DOHH2 (cell line): ENCODE measurements around the gene FANCC.

Experiments
- H3F3A ChIP-seq: fragments of 200-600 bp; sonication (generic), shearing (Covaris generic); 2 replicates; pipeline ENCODE4 v1.6.0; 2016; ENCODE audit warnings: antibody characterized with exemption, mild to moderate bottlenecking; ENCODE audit not compliant: control insufficient read depth, insufficient read depth
- H3K27ac ChIP-seq: fragments of 200-600 bp; sonication (generic); 2 replicates; pipeline ENCODE4 v1.5.1; 2014; ENCODE audit warnings: low read depth, mild to moderate bottlenecking, low read length, moderate library complexity
- H3K27me3 ChIP-seq: fragments of 200-600 bp; sonication (generic); 2 replicates; pipeline ENCODE4 v1.6.1; 2014; ENCODE audit warnings: mild to moderate bottlenecking, low read length, mixed read lengths; ENCODE audit not compliant: control insufficient read depth
- H3K36me3 ChIP-seq: fragments of 200-600 bp; sonication (generic); 2 replicates; pipeline ENCODE4 v1.6.1; 2014; ENCODE audit warnings: mild to moderate bottlenecking, low read length, moderate library complexity, mixed read lengths; ENCODE audit not compliant: control insufficient read depth
- H3K4me1 ChIP-seq: fragments of 200-600 bp; sonication (generic); 2 replicates; pipeline ENCODE4 v1.6.1; 2014; ENCODE audit warnings: mild to moderate bottlenecking, low read length, mixed read lengths; ENCODE audit not compliant: control insufficient read depth
- H3K4me2 ChIP-seq: fragments of 200-600 bp; sonication (generic); 2 replicates; pipeline ENCODE4 v1.6.0; 2014; ENCODE audit warnings: mild to moderate bottlenecking, low read length, moderate library complexity
- H3K4me3 ChIP-seq: fragments of 200-600 bp; sonication (generic); 2 replicates; pipeline ENCODE4 v1.5.1; 2014; ENCODE audit warnings: mild to moderate bottlenecking, low read length, mixed read lengths
- H3K79me2 ChIP-seq: fragments of 200-600 bp; sonication (generic); 2 replicates; pipeline ENCODE4 v1.6.1; 2014; ENCODE audit warnings: mild to moderate bottlenecking, low read length, mixed read lengths; ENCODE audit not compliant: control insufficient read depth
- H3K9me2 ChIP-seq: fragments of 200-600 bp; sonication (generic); replicated peaks from 2 replicates; pipeline ENCODE4 v1.6.1; 2014; ENCODE audit warnings: mild to moderate bottlenecking, low read length, mixed read lengths; ENCODE audit not compliant: control insufficient read depth
- H3K9me3 ChIP-seq: fragments of 200-600 bp; sonication (generic); 2 replicates; pipeline ENCODE4 v1.6.1; 2014; ENCODE audit warnings: antibody characterized with exemption, low read length, mixed read lengths; ENCODE audit not compliant: control insufficient read depth, insufficient read depth
- H4K20me1 ChIP-seq: fragments of 200-600 bp; sonication (generic); 2 replicates; pipeline ENCODE4 v1.6.0; 2014; ENCODE audit warnings: low read depth, mild to moderate bottlenecking, antibody characterized with exemption, low read length, moderate library complexity; ENCODE audit not compliant: control insufficient read depth, insufficient read depth
- CTCF ChIP-seq: fragments of 200-600 bp; sonication (generic); IDR thresholded peaks from one replicate; pipeline ENCODE4 v1.5.1; 2014; ENCODE audit warnings: antibody characterized with exemption, mild to moderate bottlenecking, low read depth, low read length; ENCODE audit not compliant: poor library complexity, severe bottlenecking
- EZH2phosphoT487 ChIP-seq: fragments of 200-600 bp; sonication (generic); IDR thresholded peaks from 2 replicates; pipeline ENCODE4 v1.6.1; 2017; ENCODE audit warnings: borderline replicate concordance, mild to moderate bottlenecking, antibody characterized with exemption, low read length, moderate library complexity, mixed read lengths

The FANCC gene

DNA sequence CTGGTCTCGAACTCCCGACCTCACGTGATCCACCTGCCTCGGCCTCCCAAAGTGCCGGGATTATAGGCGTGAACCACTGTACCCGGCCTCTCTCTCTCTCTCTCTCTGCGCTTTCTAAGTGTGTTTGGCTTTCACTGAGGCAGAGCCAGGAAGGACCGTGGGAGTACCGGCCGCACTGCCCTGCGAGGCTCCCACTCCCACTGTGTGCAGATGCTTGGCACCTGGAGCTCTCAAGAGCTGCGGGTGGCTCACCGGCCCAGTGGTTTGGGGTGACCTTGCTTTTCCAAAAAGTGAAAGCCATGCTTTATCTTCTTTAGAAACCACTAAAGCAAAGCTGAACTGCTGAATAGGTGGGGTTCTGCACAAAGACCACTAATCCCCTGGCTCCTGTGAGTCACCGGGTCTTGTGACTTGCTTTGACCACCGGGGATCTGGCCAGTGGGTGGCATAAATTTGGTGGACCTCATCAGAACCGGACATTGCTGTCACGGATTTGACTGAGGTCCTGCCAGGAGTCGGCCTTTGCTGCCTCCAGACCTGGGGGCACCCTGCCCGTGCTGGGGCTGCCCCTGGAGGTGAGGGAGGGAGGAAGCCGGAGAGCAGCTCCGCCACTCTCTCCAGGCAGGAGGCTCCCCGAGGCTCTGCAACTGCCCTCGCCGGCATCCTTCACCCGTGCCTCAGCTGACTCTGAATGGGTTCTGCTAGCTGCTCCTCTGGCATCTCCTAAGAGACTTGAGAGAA is 228.9 kb downstream of the FANCC start:
- no peak overlapping the region for H3K4me3 ChIP-seq
- no peaks in the 10 kb centered on the region for H3K36me3 ChIP-seq
- H3K27ac ChIP-seq, result no peak overlapping the region
- H3K9me3 ChIP-seq, result no peaks in the 10 kb centered on the region
- H3K27me3 ChIP-seq, result no peaks in the 10 kb centered on the region
- no peaks in the 10 kb centered on the region for H3F3A ChIP-seq
- no peaks in the 10 kb centered on the region for H3K4me1 ChIP-seq
- no peaks in the 10 kb centered on the region for H3K9me2 ChIP-seq
- TF ChIP-seq EZH2phosphoT487 (no peak), CTCF (no peak)
- no peaks in the 10 kb centered on the region for H4K20me1 ChIP-seq
- no peaks in the 10 kb centered on the region for H3K79me2 ChIP-seq
- H3K4me2 ChIP-seq, result no peak overlapping the region

DNA sequence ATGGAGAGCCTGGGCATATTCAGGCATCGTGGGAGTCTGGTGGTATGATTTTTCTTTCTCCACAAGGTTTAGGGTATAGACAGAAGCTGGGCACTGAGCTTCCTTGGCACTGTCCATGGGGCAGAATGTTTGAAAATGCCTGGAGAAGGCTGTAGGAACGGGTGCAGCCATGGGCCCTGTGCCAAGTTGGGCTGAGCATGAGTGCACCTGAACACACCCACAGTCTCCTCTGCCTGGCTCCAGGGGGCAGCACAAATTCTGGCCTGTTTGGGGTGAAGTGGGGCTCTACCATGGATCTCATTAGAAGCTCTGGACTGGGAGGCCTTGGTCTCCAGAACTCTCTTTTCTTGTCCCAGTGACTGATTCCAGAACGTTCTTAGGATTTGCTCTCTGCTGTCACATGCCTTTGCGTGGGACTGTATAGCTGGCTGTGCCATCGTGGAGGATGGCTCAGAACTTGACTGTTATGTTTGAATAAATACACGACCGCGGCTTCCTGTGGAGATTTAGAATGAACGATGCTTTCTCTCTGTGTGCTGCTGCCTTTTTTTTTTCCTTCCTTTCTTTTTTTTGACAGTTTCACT is 229.8 kb downstream of the FANCC start:
- no peaks in the 10 kb centered on the region for H3F3A ChIP-seq
- H3K79me2 ChIP-seq, result no peaks in the 10 kb centered on the region
- no peak overlapping the region for H3K27ac ChIP-seq
- TF ChIP-seq EZH2phosphoT487 (no peak), CTCF (no peak)
- H3K9me2 ChIP-seq, result no peaks in the 10 kb centered on the region
- H3K4me3 ChIP-seq, result no peak overlapping the region
- H3K4me1 ChIP-seq, result no peaks in the 10 kb centered on the region
- H3K9me3 ChIP-seq, result no peaks in the 10 kb centered on the region
- H4K20me1 ChIP-seq, result no peaks in the 10 kb centered on the region
- no peaks in the 10 kb centered on the region for H3K27me3 ChIP-seq
- H3K4me2 ChIP-seq, result no peak overlapping the region
- no peaks in the 10 kb centered on the region for H3K36me3 ChIP-seq

DNA sequence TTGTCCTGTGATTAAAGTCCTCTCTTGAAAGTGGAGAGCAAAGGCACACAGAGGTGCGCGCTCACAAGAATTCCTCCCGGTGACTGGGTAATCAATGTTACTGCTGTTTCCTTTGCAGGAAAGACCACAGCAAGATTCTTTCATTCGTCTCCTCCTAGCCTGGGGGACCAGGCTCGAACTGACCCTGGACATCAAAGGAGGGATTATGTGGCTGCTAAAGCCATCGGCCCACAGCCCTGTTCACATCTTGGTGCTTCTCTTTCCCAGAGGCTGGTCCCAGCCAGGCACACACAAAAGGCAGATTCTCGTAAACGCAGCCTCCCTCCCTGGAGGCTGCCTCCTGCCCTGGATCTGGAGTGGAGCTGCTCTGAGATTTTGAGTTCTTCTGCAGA is 230.9 kb downstream of the FANCC start:
- no peak for TF ChIP-seq EZH2phosphoT487
- TF ChIP-seq CTCF, result no peak
- H3K27me3 ChIP-seq, result no peaks in the 10 kb centered on the region
- H3K36me3 ChIP-seq, result no peaks in the 10 kb centered on the region
- H3K4me2 ChIP-seq, result no peak overlapping the region
- no peaks in the 10 kb centered on the region for H4K20me1 ChIP-seq
- no peaks in the 10 kb centered on the region for H3K9me3 ChIP-seq
- no peaks in the 10 kb centered on the region for H3K9me2 ChIP-seq
- no peaks in the 10 kb centered on the region for H3K79me2 ChIP-seq
- H3K4me3 ChIP-seq, result no peak overlapping the region
- no peaks in the 10 kb centered on the region for H3F3A ChIP-seq
- no peak overlapping the region for H3K27ac ChIP-seq
- H3K4me1 ChIP-seq, result no peaks in the 10 kb centered on the region
